ENCODE results near the gene RHBDD2.

The RHBDD2 gene

GRCh38 chr7:75914169-75914654 is 35.4 kb downstream of the RHBDD2 start:
- WGBS, result 45% methylated on average over 18 of the region's 18 CpGs
- Histone ChIP-seq H3K9me3 (ENCODE audit: insufficient read depth, low read depth, low read length) (no peaks in the 10 kb centered on the region), H3K4me1 (ENCODE audit: insufficient read depth, low read length) (peaks cover 14% of the 10 kb centered on the region), H3K9ac (ENCODE audit: low read depth, low read length) (peak overlapping the region; percentile 90), H3K36me3 (ENCODE audit: insufficient read depth, low read length) (no peaks in the 10 kb centered on the region), H3K27me3 (ENCODE audit: insufficient read depth, low read length) (no peaks in the 10 kb centered on the region), H3K27ac (ENCODE audit: low read depth, low read length) (peak overlapping the region; percentile 84), H3K4me3 (ENCODE audit: low read length) (peak overlapping the region; percentile 88)

GRCh38 chr7:75914655-75915415 is 36.0 kb downstream of the RHBDD2 start, which contains the start of gene POR:
Gene POR, plus strand, starts transcription at chr7:75915155. Its CDS starts 38,847 bp downstream, at chr7:75954002.
- H3K9ac ChIP-seq (ENCODE audit: low read depth, low read length), result peak within 1 kb of the TSS; percentile 90
- peak within 1 kb of the TSS; percentile 88 for H3K4me3 ChIP-seq (ENCODE audit: low read length)
- H3K4me1 ChIP-seq (ENCODE audit: insufficient read depth, low read length), result peaks cover 14% of the 10 kb centered on the region
- no peaks in the 10 kb centered on the region for H3K27me3 ChIP-seq (ENCODE audit: insufficient read depth, low read length)
- H3K27ac ChIP-seq (ENCODE audit: low read depth, low read length), result peak within 1 kb of the TSS; percentile 84
- no peaks in the 10 kb centered on the region for H3K9me3 ChIP-seq (ENCODE audit: insufficient read depth, low read depth, low read length)
- under 1% methylated on average over 82 of the region's 82 CpGs for WGBS
- H3K36me3 ChIP-seq (ENCODE audit: insufficient read depth, low read length), result no peaks in the 10 kb centered on the region

- WGBS, result 1% methylated on average over 32 of the region's 32 CpGs
- no peaks in the 10 kb centered on the region; the same call in 1 of the 2 replicates for H3K36me3 ChIP-seq (ENCODE audit: insufficient read depth, low read length)
- H3K9me3 ChIP-seq (ENCODE audit: insufficient read depth, low read depth, low read length), result no peaks in the 10 kb centered on the region
- H3K27me3 ChIP-seq (ENCODE audit: insufficient read depth, low read length), result no peaks in the 10 kb centered on the region
- H3K4me3 ChIP-seq (ENCODE audit: low read length), result peak overlapping the region; percentile 88
- peak overlapping the region; percentile 72 for H3K9ac ChIP-seq (ENCODE audit: low read depth, low read length)
- H3K27ac ChIP-seq (ENCODE audit: low read depth, low read length), result peak overlapping the region; percentile 65; the same call in 1 of the 2 replicates
- peaks cover 14% of the 10 kb centered on the region for H3K4me1 ChIP-seq (ENCODE audit: insufficient read depth, low read length)
These were observed 36.8 kb downstream of the RHBDD2 start for GRCh38 chr7:75915416-75916156.

GRCh38 chr7:75916259-75916658 is 37.4 kb downstream of the RHBDD2 start:
- Histone ChIP-seq H3K27ac (ENCODE audit: low read depth, low read length) (no peak overlapping the region), H3K4me1 (ENCODE audit: insufficient read depth, low read length) (peaks cover 14% of the 10 kb centered on the region), H3K9me3 (ENCODE audit: insufficient read depth, low read depth, low read length) (no peaks in the 10 kb centered on the region), H3K4me3 (ENCODE audit: low read length) (peak overlapping the region; percentile 88), H3K27me3 (ENCODE audit: insufficient read depth, low read length) (no peaks in the 10 kb centered on the region), H3K36me3 (ENCODE audit: insufficient read depth, low read length) (no peaks in the 10 kb centered on the region; the same call in 1 of the 2 replicates), H3K9ac (ENCODE audit: low read depth, low read length) (peak overlapping the region; percentile 72)
- 74% methylated on average over 5 of the region's 5 CpGs for WGBS

GRCh38 chr7:75916685-75917634 is 38.1 kb downstream of the RHBDD2 start:
- Histone ChIP-seq H3K27me3 (ENCODE audit: insufficient read depth, low read length) (no peaks in the 10 kb centered on the region), H3K36me3 (ENCODE audit: insufficient read depth, low read length) (no peaks in the 10 kb centered on the region; the same call in 1 of the 2 replicates), H3K4me1 (ENCODE audit: insufficient read depth, low read length) (peaks cover 14% of the 10 kb centered on the region), H3K9ac (ENCODE audit: low read depth, low read length) (no peak overlapping the region), H3K4me3 (ENCODE audit: low read length) (peak overlapping the region; percentile 88; the same call in 1 of the 2 replicates), H3K27ac (ENCODE audit: low read depth, low read length) (no peak overlapping the region), H3K9me3 (ENCODE audit: insufficient read depth, low read depth, low read length) (no peaks in the 10 kb centered on the region)
- WGBS, result 92% methylated on average over 11 of the region's 11 CpGs

- Histone ChIP-seq H3K9ac (ENCODE audit: low read depth, low read length) (no peak overlapping the region), H3K27me3 (ENCODE audit: insufficient read depth, low read length) (no peaks in the 10 kb centered on the region), H3K4me3 (ENCODE audit: low read length) (no peak overlapping the region), H3K36me3 (ENCODE audit: insufficient read depth, low read length) (no peaks in the 10 kb centered on the region; the same call in 1 of the 2 replicates), H3K4me1 (ENCODE audit: insufficient read depth, low read length) (peaks cover 14% of the 10 kb centered on the region), H3K9me3 (ENCODE audit: insufficient read depth, low read depth, low read length) (no peaks in the 10 kb centered on the region), H3K27ac (ENCODE audit: low read depth, low read length) (no peak overlapping the region)
- 92% methylated on average over 19 of the region's 19 CpGs for WGBS
These were observed 41.8 kb downstream of the RHBDD2 start for GRCh38 chr7:75920431-75921161.

GRCh38 chr7:75921479-75921878 is 42.6 kb downstream of the RHBDD2 start:
- Histone ChIP-seq H3K9ac (ENCODE audit: low read depth, low read length) (no peak overlapping the region), H3K36me3 (ENCODE audit: insufficient read depth, low read length) (no peaks in the 10 kb centered on the region; the same call in 1 of the 2 replicates), H3K27me3 (ENCODE audit: insufficient read depth, low read length) (no peaks in the 10 kb centered on the region), H3K4me3 (ENCODE audit: low read length) (no peak overlapping the region), H3K9me3 (ENCODE audit: insufficient read depth, low read depth, low read length) (no peaks in the 10 kb centered on the region), H3K27ac (ENCODE audit: low read depth, low read length) (no peak overlapping the region), H3K4me1 (ENCODE audit: insufficient read depth, low read length) (peaks cover 6% of the 10 kb centered on the region)
- 92% methylated on average over 14 of the region's 14 CpGs for WGBS

- Histone ChIP-seq H3K4me1 (ENCODE audit: insufficient read depth, low read length) (no peaks in the 10 kb centered on the region), H3K9me3 (ENCODE audit: insufficient read depth, low read depth, low read length) (no peaks in the 10 kb centered on the region), H3K9ac (ENCODE audit: low read depth, low read length) (no peak overlapping the region), H3K36me3 (ENCODE audit: insufficient read depth, low read length) (no peaks in the 10 kb centered on the region; the same call in 1 of the 2 replicates), H3K4me3 (ENCODE audit: low read length) (no peak overlapping the region), H3K27me3 (ENCODE audit: insufficient read depth, low read length) (no peaks in the 10 kb centered on the region), H3K27ac (ENCODE audit: low read depth, low read length) (no peak overlapping the region)
- whole genome bisulfite sequencing, result 95% methylated on average over 9 of the region's 9 CpGs
These were observed 44.3 kb downstream of the RHBDD2 start for GRCh38 chr7:75922966-75923603.

- Histone ChIP-seq H3K27me3 (ENCODE audit: insufficient read depth, low read length) (no peaks in the 10 kb centered on the region), H3K36me3 (ENCODE audit: insufficient read depth, low read length) (peaks cover 4% of the 10 kb centered on the region), H3K4me3 (ENCODE audit: low read length) (no peak overlapping the region), H3K9ac (ENCODE audit: low read depth, low read length) (no peak overlapping the region), H3K9me3 (ENCODE audit: insufficient read depth, low read depth, low read length) (no peaks in the 10 kb centered on the region), H3K4me1 (ENCODE audit: insufficient read depth, low read length) (no peaks in the 10 kb centered on the region), H3K27ac (ENCODE audit: low read depth, low read length) (no peak overlapping the region)
- 97% methylated on average over 2 of the region's 2 CpGs for WGBS
These were observed 45.4 kb downstream of the RHBDD2 start for GRCh38 chr7:75924256-75924655.

- Histone ChIP-seq H3K36me3 (ENCODE audit: insufficient read depth, low read length) (peaks cover 4% of the 10 kb centered on the region), H3K27ac (ENCODE audit: low read depth, low read length) (no peak overlapping the region), H3K27me3 (ENCODE audit: insufficient read depth, low read length) (no peaks in the 10 kb centered on the region), H3K4me3 (ENCODE audit: low read length) (no peak overlapping the region), H3K9me3 (ENCODE audit: insufficient read depth, low read depth, low read length) (no peaks in the 10 kb centered on the region), H3K4me1 (ENCODE audit: insufficient read depth, low read length) (no peaks in the 10 kb centered on the region), H3K9ac (ENCODE audit: low read depth, low read length) (no peak overlapping the region)
- 93% methylated on average over 2 of the region's 2 CpGs for WGBS
These were observed 46.1 kb downstream of the RHBDD2 start for GRCh38 chr7:75924889-75925288.

Data from HUES64 (cell line).